RKO (cell line): ENCODE measurements around the gene PPP1CB.

Experiments
- DNase-seq: peaks from one replicate; pipeline ENCODE4 v3.0.0-alpha.2; 2016; ENCODE audit warnings: low spot score

The PPP1CB gene

DNA sequence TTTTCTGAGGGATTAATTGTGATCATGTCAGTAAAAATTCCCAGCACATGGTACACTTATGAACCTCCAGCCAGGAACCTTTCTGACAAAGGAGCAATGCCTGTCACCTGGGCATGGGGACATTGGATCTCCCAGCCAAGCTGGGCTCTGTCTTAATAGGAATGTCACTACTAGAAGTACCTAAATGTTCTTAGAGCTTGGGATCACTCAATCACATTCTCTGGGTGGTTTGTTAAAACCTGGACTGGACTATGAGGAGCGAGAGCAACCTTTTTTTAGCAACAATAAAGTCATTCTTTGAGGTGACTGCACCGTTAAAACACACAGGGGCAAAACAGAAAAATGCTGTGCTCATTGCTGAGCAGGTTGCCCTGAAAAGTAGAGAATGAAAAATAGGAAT, 6.4 kb upstream of the PPP1CB start:
- DNase-seq, result no peak

DNA sequence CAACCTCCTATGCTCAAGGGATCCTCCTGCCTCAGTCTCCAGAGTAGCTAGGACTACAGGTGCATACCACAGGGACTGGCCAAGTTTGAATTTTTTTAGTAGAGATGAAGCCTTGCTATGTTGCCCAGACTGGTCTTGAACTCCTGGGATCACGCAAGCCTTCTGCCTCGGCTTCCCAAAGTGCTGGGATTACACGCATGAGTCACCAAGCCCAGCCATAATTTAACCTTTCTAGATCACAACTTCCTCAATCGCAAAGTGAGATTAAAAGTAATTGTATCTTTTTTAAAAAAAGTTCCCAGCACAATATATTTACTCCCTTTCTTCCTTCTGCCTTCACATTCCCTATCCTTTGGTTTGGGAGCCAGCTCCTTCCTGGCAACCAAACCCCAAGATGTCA, 5.8 kb upstream of the PPP1CB start:
- DNase-seq, result no peak

DNA sequence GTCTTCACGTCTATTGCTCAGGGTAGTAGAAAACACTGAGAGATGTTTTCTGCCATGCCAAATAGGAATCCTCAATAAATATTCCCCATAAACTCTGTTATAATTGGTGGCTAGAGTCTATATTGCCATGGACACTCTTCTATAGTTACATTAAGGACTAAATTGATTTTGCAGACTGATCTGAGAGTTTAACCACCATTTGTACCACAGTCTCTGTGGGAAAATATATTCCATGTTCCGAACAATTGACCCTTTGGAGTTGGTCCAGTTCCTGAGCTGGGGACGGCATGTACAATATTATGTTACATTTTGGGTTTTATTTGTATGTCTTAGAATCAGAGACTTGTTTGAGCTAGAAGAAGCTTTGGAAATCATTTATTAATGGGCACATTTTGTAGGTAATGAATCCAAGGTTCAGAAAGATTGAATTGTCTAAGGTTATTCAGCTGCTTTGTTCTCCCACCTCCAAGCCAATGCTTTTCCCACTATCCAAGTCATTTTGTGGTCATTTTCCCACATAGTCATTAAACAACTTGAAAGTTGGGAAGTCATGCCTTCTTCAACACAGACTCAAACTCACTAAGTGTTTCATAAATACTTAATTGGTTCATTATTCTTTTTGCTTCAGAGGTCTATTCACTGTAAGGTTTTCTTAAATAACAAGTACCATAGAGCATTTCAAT, 5.1 kb upstream of the PPP1CB start:
- no peak for DNase-seq

DNA sequence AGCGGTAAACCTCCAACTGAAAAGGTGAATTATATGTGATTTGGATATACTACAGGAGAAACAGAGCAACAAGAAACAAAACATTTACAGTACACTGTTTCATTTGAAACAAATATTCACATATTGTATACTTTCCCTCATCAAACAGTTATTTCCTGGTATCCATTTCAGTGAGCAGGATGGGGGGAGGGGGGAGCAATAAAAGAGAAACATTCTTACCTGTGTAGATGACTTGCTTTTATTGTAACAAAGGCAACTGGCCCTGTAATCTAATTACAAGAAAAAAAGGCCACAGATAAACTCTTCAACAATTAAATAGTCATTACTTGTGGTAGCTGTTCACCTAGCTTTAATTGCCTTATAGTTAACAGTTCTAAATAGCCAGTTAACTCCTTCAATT, 3.9 kb upstream of the PPP1CB start:
- DNase-seq, result no peak

DNA sequence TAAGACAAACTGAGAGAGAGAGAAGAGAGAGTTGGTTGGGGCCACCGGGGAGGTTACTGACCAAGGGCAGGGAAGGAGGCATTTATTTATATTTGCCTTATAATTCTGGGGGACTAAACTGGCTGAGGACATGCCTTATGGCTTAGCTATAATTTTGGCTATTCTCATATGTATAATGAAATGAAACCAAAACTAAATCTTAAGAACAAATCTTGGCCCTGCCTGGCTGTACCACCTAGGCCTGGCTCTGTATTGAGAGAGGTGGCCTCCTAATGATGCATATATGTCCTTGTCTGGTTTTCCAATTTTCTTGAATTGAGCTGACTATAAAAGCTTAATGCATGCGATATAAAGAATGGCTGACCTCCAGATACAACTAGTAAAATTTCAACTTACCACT, 3.5 kb upstream of the PPP1CB start:
- no peak for DNase-seq

DNA sequence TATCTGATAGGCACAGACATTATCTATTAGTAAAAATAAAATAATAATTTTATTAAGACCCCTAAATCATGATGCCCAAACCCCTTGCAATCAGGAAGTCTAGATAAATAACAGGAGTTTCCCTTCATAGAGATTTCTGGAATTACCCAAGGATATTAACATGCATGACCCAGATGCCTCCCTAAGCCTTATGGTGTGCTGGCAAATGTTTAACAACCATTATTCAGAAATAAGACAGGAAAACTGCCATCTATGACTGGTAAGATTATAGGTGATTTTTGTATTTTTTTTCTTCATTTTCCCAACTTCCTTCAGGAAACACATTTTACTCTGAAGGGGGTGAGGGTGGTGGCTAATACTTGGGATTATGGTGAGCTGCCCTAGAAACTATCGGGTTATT, 2.7 kb upstream of the PPP1CB start:
- no peak for DNase-seq

DNA sequence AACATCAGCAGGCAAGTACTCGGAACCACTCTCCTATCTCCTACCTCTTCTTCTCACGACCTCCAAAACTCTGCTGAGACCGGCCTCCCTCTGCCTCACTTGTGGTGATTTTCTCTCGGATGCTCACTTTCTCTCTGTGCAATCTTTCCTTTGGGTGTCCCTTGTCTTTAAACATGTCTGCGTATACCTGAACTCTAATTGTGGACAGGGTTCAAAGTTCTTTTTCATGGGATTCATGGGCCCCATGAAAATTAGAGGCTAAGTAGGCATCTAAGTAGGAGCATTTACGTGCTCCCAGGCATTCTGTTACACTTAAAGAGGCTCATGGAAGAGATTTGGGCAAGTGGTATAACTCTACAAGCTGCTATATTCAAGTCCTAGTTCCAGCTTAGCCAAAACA, 2.1 kb upstream of the PPP1CB start:
- DNase-seq, result no peak

DNA sequence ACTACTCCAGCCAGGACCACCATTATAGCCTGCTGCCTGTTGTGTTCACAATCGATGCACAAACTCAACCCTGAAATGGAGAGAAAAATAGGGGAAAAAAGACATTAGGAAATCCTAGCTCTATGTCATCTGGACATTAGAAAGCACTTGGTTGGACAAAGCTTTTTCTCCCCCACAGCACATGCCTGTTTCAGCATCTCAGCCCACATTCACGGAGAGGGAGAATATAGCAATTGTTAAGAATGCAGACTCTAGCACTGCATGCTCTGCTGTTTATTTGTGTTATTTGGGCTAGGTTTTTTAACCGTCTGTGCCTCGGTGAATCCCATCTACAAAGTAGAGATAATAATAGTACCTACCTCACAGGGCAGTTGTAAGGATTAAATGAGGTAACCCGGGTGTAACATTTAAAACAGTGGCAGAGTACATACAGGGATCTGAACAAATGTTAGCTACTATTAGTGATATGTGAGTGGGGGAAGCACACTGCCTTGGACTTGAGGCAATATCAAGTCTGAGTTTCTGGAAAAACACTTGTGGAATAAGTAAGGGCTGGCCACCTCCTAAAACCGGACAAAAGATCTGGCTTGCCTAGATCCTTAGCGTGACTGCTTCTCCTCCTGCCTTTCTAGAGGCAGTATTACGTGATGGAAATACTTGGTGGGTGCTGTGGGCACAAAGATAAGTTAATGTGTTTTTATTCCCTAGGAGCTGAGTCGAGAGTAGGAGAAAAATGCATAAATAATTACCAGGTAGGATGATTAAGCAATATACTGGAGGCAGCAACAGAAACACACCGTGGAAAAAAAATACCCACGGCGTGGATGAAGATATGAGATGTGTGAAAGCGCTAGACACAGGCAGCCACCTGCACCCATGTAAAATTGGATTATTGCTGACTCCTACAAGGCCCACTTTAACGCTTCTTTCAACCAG, 1.0 kb upstream of the PPP1CB start:
- peak; percentile 30 for DNase-seq

DNA sequence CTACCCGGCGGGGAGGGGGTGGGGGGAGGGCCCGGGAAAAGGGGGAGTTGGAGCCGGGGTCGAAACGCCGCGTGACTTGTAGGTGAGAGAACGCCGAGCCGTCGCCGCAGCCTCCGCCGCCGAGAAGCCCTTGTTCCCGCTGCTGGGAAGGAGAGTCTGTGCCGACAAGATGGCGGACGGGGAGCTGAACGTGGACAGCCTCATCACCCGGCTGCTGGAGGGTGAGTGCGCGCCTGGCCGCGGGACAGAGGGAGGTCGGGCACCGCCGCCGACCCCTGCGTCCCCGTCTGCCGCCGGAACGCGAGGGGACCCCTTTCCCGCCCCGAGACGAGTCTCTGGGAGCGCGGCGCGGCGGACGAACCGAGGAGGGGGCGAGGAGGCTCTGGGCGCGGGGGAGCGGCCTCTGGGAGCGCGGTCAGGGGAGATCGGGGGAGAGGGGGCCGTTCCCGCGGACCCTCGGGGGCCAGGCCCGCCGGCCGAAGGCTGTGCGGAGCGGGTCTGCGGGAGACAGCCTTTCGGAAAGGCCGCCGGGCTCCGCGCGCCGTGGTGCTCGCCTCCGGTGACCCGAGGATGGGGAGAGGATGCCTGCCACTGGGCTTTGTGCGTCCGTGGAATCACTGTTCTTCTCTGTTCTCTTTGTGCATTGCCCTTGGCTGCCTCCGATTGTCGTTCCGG, 463 bp downstream of the PPP1CB start:
- no peak for DNase-seq

DNA sequence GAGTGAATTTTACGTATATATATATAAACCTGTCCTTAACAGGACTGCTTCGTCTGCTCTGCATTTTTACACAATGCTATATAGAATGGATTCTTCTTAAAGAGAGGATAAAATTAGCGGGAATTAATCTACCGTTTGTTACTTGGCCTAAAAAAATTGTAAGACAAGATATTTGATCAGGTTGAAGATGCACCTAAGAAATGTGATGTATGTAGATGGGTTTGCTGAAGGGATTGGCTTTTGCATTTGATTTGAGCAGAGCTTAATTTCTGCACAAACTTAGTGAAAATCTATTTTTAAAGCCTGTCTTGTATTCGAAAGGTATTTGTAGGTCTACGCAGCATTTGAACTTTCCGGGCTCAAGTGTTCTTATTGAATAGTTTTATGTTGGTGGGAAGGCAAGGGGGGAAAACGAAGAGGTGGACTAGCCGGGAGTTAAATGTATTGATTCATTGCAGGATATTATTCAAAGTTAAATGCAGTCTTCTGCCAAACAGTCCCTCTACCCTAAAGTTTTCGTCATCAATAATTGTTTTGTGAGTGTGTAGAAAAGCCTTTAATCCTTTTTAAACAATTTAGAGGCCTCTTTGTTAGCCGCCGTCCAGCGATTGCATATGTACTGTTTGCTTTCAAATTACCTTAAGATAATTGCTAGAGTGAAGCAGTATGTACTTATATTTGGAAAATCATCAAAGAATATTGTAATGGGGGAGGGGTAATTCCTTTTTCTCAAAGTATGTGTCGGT, 1.2 kb downstream of the PPP1CB start:
- peak; percentile 32 for DNase-seq

DNA sequence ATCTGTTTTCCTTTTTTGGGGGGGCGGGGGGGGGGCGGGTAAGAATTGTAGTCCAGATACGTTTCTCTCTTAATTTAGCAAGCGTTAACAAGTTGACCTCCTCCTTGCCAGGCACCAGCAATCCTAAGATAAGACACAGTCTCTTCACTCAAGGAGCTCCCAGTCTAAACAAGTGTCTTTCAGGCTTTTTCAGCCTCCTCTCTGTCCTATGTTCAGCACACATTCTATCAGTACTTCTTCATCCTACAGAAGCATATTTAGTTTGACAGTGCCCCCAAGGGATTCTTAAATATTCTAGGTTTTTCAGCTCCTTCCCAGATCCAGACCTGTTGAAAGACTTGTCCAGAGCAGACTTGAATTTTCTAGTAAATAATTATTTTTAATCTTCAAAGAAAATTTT, 2.7 kb downstream of the PPP1CB start:
- peak; percentile 46 for DNase-seq

DNA sequence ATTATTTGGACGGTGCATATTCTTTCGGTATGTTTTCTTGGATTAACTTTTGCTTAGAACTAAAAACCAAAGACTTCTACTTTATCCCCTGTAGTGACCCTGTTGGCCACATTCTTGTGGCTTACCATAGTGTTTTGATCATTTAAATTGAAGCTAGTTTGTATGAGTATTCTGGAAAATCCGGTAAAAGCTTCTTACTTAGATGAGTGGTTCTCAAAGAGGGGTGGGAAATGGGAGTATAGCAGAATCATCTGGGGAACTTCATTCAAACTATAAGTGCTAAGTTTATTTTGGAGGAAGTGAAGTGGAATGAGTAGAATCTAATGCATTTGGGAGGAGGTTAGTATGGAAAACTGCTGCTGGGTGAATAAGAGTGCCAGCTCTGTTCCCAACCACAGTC, 3.8 kb downstream of the PPP1CB start:
- no peak for DNase-seq

DNA sequence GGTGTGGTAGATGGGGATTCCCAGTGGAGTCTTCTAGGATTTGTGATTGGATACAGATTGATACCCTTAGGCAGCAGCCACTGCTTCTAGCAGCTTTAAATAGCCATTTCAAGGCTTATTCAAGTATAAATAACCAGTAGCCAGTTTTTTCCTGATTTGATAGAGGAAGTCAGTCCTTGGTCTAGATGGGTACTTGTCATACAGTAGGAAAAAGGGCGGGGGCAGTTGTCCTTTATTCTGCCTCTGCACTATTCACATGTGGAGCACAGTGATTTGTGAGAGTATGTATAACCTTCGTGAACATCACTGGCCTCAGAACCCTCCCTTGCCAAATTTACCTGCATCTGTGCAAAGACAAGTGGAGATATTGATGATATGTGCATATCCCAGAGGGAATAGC, 6.8 kb downstream of the PPP1CB start:
- DNase-seq, result no peak

DNA sequence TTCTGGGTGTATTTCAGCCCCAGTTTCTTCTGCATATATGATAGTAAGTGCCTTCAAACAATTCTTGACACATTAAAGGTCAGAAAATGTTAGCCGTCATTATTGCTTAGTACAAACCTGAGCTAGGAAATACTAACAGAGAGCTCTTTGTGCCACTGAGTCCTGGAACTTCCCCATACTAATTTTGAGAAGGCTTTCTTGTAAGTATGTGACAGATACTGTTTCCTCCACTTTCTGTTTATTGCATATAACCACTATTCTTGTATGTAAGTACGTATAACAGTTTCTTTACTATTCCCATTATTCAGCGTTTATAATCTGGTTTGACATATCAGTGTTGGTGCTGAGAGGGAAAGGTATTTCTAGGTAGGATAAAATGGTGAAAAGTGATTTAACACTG, 9.8 kb downstream of the PPP1CB start:
- no peak for DNase-seq

DNA sequence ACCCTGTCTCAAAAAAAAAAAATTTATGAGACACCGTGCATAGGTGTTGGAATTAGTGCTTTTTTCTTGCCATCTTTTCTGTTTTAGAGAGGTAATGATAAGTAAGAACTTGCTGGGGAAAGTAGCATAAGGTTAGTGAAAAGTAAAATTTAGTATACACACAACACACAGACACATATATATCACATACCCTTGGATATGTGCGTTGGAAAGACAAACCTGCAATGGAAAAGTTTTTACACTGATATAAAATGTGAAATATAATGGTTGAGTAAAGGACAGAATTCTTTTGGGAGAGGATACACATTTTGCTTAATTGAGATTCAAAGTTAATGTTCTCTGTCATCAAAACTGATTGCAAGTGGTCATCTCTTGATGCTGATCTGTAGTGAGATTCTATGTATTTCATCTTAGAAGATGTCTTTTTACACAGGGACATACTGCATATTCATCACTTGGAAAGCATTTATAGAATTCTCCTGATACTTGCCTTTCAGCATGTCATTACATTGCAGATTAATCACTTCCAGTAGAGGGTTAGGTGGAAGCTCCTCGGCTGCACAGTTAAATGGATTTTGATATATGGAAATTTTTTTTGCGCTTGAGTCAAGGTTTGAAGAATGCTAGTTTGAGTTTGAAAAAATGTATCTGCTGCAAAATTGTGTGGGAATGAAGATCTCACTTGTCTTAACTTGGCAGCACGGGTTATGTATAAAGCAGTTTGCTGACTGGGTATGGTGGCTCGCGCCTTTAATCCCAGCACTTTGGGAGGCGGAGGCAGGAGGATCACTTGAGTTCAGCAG, 13.5 kb downstream of the PPP1CB start:
- DNase-seq, result no peak

DNA sequence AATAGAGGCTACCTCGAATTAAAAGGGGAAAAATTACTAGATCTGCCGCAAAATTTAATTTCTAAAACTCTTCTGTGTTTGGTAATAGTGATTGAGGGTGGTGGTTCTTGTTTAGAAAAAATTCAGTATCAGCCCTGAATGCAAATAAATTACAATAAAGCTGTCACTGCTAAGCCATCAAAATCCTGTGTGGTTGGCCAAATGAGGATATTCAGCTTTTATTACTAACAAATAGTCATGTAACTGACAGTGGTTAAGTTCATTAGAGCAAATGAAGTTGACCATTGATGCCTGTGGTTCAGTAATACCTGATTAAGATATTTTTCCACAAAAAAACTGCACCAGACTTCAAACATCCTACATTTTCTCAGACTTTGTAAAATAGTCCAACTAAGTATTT, 14.4 kb downstream of the PPP1CB start:
- DNase-seq, result no peak

DNA sequence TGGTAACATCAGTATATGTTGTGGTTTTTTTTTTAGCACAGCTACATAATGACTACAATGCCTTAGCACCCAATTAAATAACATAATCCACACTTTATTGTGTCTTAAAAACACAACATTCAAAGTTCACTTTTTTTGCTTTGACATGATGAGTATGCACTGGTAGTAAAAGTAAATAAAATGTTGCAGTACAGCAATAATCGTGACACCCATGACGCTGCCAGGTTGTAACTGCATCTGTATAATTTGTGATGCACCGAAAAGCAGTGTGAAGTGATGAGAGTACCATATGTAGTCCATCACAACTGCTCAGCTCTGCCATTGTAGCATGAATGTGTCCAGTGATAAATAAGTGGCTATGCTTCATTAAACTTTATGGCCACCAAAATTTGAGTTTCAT, 15.7 kb downstream of the PPP1CB start:
- no peak for DNase-seq

DNA sequence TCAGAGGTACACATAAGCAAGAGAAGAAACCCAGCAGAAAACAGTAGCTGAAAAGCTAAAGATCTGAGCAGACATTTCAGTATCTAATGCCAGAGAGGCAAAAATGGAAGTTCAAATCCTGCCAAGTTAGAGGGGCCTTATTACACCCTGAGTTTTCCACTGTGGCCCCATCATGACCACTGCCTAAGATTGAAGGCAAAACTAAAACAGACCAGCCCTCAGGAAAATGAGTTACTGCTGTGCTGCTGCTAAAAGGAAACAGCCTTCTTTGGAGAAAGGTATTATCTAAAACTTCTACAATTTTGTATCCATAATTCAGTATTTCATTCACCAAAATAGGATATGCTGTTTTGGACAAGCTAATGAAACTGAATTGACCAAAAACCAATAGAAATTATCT, 16.8 kb downstream of the PPP1CB start:
- no peak for DNase-seq

DNA sequence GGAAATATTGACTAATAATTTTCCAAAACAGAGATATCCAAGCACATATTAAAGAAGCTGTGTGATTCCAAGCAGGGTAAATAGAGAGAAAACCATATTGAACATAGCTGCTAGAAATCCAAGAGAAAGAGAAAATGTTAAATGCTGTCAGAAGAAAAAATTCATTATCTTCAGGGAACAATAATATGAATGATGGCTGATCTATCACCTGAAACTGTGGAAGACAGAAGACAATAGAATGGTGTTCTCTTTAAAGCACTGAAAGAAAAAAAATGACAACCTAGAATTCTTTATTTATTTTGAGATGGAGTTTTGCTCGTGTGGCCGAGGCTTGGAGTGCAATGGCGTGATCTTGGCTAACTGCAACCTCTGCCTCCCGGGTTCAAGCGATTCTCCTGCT, 17.3 kb downstream of the PPP1CB start:
- DNase-seq, result no peak

DNA sequence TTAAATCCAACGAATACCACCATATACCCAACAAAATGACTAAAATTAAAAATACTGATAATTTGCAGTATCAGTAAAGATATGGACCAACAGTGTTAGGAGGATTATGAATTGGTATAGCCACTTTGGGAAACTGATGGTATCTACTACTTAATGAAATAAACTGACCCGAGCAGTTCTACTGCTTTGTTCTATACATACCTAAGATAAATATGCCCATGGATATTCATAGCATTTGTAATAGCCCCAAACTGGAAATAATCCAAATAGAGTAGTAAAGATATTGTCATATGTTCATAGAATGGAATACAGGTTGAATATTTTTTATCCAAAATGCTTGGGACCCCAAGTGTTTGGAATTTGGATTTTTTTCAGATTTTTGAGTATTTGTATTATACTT, 20.7 kb downstream of the PPP1CB start:
- no peak for DNase-seq

DNA sequence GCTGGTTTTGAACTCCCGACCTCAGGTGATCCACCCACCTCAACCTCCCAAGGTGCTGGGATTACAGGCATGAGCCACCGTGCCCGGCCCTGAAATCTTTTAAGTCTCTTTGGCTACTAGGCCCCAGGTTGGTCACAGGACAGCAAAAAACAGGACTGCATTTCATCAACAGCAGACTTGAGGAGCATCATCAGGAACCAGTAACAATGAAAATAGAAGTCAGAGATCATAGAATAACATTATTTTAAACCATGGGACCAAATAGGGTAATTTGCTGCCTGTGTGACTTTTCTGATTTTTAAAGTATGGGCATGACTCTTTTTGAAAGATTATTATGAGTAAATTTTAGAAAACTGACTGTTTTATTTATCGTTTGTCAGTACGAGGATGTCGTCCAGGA, 24.8 kb downstream of the PPP1CB start:
- no peak for DNase-seq

DNA sequence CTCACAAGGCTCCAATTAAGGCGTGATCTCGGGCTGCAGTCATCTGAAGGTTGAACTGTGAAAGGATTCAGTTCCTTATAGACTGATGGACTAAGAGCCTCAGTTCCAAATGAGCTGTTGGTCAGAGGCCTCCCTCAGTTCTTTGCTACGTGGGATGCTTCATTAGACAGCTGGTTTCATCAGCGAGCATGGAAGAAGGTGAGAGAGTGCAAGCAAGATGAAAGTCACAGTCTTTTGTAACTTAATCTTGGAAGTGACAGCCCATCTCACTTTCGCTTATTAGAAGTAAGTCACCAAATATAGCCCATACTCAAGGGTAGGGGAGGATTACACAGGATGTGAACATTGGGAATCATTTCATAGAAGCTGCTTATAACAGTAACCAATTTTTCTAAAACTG, 26.8 kb downstream of the PPP1CB start:
- DNase-seq, result no peak
